H1 (cell line): ENCODE data around the gene EIF4A3. TPM values are rescaled to one million over a fixed set of nuclear protein-coding genes. Genes with fewer than 3 reads are reported as not detected.

Source experiments
- CTCF ChIA-PET: fragments of 300-600 bp; sonication (Branson Sonifier 250); formaldehyde crosslinking; loops from one replicate; lab custom pipeline; 2021; ENCODE audit not compliant: partially characterized antibody; lab: Charles Lee
- POLR2A ChIA-PET: fragments of 300-600 bp; sonication (Branson Sonifier 250); formaldehyde crosslinking; loops from one replicate; lab custom pipeline; 2021; ENCODE audit warnings: inconsistent platforms; ENCODE audit not compliant: partially characterized antibody; lab: Charles Lee
- DNase-seq, 2 experiments: peaks; one replicate each; pipeline versions ENCODE4 v3.0.0 to v3.0.0-alpha.2; 2010 to 2022; ENCODE audit warnings: low spot score in 2 of 2, low read depth in 1 of 2, mixed read lengths in 1 of 2
- FAIRE-seq: peaks from 2 replicates; lab custom pipeline; 2011; peaks lifted over from hg19 to GRCh38; lab: Jason Lieb, UNC
- H2AFZ ChIP-seq: 2 replicates; pipeline ENCODE4 v1.8.1; 2012; ENCODE audit warnings: low read length, inconsistent platforms
- H2AK5ac ChIP-seq: 2 replicates; pipeline ENCODE4 v1.6.1; 2013; ENCODE audit warnings: low read depth, low read length
- H2BK120ac ChIP-seq: replicated peaks from 2 replicates; pipeline ENCODE3; 2013; ENCODE audit warnings: low read depth, low read length, inconsistent platforms
- H2BK12ac ChIP-seq: 2 replicates; pipeline ENCODE4 v1.6.1; 2013; ENCODE audit warnings: low read depth, low read length
- H2BK15ac ChIP-seq: 2 replicates; pipeline ENCODE4 v1.6.1; 2013; ENCODE audit warnings: low read length
- H2BK20ac ChIP-seq: 2 replicates; pipeline ENCODE4 v1.6.1; 2013; ENCODE audit warnings: low read length
- H2BK5ac ChIP-seq: 2 replicates; pipeline ENCODE4 v1.6.1; 2013; ENCODE audit warnings: low read depth, low read length
- H3K14ac ChIP-seq: 2 replicates; pipeline ENCODE4 v1.6.1; 2013; ENCODE audit warnings: inconsistent platforms; ENCODE audit not compliant: insufficient read length
- H3K18ac ChIP-seq: 2 replicates; pipeline ENCODE4 v1.6.1; 2013; ENCODE audit warnings: low read length; ENCODE audit errors: extremely low read depth
- H3K23ac ChIP-seq: 2 replicates; pipeline ENCODE4 v1.6.1; 2013; ENCODE audit warnings: inconsistent platforms; ENCODE audit not compliant: insufficient read length
- H3K23me2 ChIP-seq: 2 replicates; pipeline ENCODE4 v1.6.1; 2013; ENCODE audit warnings: low read depth, low read length
- H3K27ac ChIP-seq: 2 replicates; pipeline ENCODE4 v1.6.1; 2011; ENCODE audit warnings: low read depth, low read length, inconsistent platforms
- H3K27me3 ChIP-seq, 4 experiments: replicated peaks in 1 of 4; 1 replicate in 1 of 4; 2 replicates in 3 of 4; pipeline versions ENCODE4 v1.6.1 to v1.8.1; 2011 to 2013; ENCODE audit warnings: low read length in 3 of 4, mild to moderate bottlenecking in 3 of 4, inconsistent platforms in 2 of 4, mixed read lengths in 2 of 4, moderate library complexity in 1 of 4; ENCODE audit not compliant: control insufficient read depth in 3 of 4, insufficient read depth in 3 of 4; ENCODE audit errors: extremely low read depth in 1 of 4
- H3K36me3 ChIP-seq, 4 experiments: 2 replicates each; pipeline versions ENCODE4 v1.6.1 to v1.8.1; 2011 to 2013; ENCODE audit warnings: mild to moderate bottlenecking in 4 of 4, low read length in 3 of 4, moderate library complexity in 2 of 4, control low read depth in 1 of 4, inconsistent platforms in 1 of 4; ENCODE audit not compliant: insufficient read depth in 4 of 4, control insufficient read depth in 2 of 4
- H3K4ac ChIP-seq: replicated peaks from 2 replicates; pipeline ENCODE3; 2013; ENCODE audit warnings: low read length, low read depth, mixed read lengths, inconsistent platforms; ENCODE audit not compliant: insufficient read length
- H3K4me1 ChIP-seq, 4 experiments: replicated peaks in 1 of 4; 1 replicate in 1 of 4; 2 replicates in 3 of 4; pipeline versions ENCODE4 v1.6.1 to v1.8.1; 2011 to 2013; ENCODE audit warnings: low read length in 3 of 4, inconsistent platforms in 2 of 4, mixed read lengths in 1 of 4; ENCODE audit not compliant: insufficient read depth in 4 of 4, control insufficient read depth in 3 of 4
- H3K4me2 ChIP-seq, 2 experiments: 2 replicates each; pipeline versions ENCODE4 v1.6.1 to v1.8.1; 2011 to 2013; ENCODE audit warnings: low read depth in 2 of 2, low read length in 2 of 2, control low read depth in 1 of 2, inconsistent platforms in 1 of 2, mild to moderate bottlenecking in 1 of 2; ENCODE audit not compliant: insufficient read depth in 1 of 2
- H3K4me3 ChIP-seq, 4 experiments: fragments of 200-600, 300-600 bp in 1 of 4; sonication (generic), shearing (Covaris generic), sonication (Bioruptor Twin) in 1 of 4; 2 replicates each; pipeline versions ENCODE4 v1.5.1 to v1.8.1; 2011 to 2016; ENCODE audit warnings: low read length in 4 of 4, low read depth in 3 of 4, control low read depth in 2 of 4, inconsistent platforms in 2 of 4, mild to moderate bottlenecking in 2 of 4, mixed read lengths in 1 of 4, moderate library complexity in 1 of 4; ENCODE audit not compliant: insufficient read depth in 2 of 4; ENCODE audit errors: extremely low read depth in 1 of 4
- H3K56ac ChIP-seq: replicated peaks from 2 replicates; pipeline ENCODE3; 2013; ENCODE audit warnings: low read depth, mild to moderate bottlenecking, mixed read lengths, low read length, inconsistent platforms; ENCODE audit not compliant: insufficient read length
- H3K79me1 ChIP-seq: 2 replicates; pipeline ENCODE4 v1.6.1; 2013; ENCODE audit warnings: low read depth, low read length, control low read depth
- H3K79me2 ChIP-seq, 2 experiments: 2 replicates each; pipeline versions ENCODE4 v1.6.1 to v1.8.1; 2012 to 2013; ENCODE audit warnings: low read length in 2 of 2, mild to moderate bottlenecking in 2 of 2, inconsistent platforms in 1 of 2; ENCODE audit not compliant: insufficient read depth in 2 of 2, control insufficient read depth in 1 of 2
- H3K9ac ChIP-seq, 4 experiments: replicated peaks in 1 of 4; 1 replicate in 1 of 4; 2 replicates in 3 of 4; pipeline versions ENCODE4 v1.6.1 to v1.8.1; 2011 to 2013; ENCODE audit warnings: low read depth in 3 of 4, low read length in 3 of 4, control low read depth in 2 of 4, mild to moderate bottlenecking in 2 of 4, moderate library complexity in 2 of 4, inconsistent platforms in 1 of 4; ENCODE audit errors: extremely low read depth in 1 of 4
- H3K9me3 ChIP-seq, 2 experiments: 2 replicates each; pipeline versions ENCODE4 v1.6.1 to v1.8.1; 2012 to 2013; ENCODE audit warnings: mild to moderate bottlenecking in 2 of 2, moderate library complexity in 2 of 2, control low read depth in 1 of 2, inconsistent platforms in 1 of 2, low read depth in 1 of 2, low read length in 1 of 2, mixed read lengths in 1 of 2; ENCODE audit not compliant: insufficient read depth in 2 of 2
- H4K20me1 ChIP-seq, 2 experiments: replicated peaks in 1 of 2; 2 replicates each; pipeline versions ENCODE3 to v1.8.1; 2011 to 2013; ENCODE audit warnings: inconsistent platforms in 2 of 2, low read length in 2 of 2, mild to moderate bottlenecking in 1 of 2; ENCODE audit not compliant: insufficient read depth in 2 of 2, control insufficient read depth in 1 of 2
- H4K5ac ChIP-seq: 2 replicates; pipeline ENCODE4 v1.6.1; 2013; ENCODE audit warnings: low read length, low read depth, mixed read lengths, inconsistent platforms; ENCODE audit not compliant: insufficient read length
- H4K8ac ChIP-seq: 2 replicates; pipeline ENCODE4 v1.8.0; 2013; ENCODE audit warnings: mild to moderate bottlenecking, moderate library complexity, low read length, inconsistent platforms; ENCODE audit not compliant: insufficient read depth; ENCODE audit errors: extremely low read depth
- H4K91ac ChIP-seq: replicated peaks from 2 replicates; pipeline ENCODE3; 2013; ENCODE audit warnings: low read length, mixed read lengths, inconsistent platforms; ENCODE audit not compliant: insufficient read length
- RNF2 ChIP-seq: fragments of 200-900, 300-1000 bp; sonication (generic); IDR thresholded peaks from 2 replicates; pipeline ENCODE4 v1.7.1; 2016; ENCODE audit warnings: borderline replicate concordance, low read depth, mild to moderate bottlenecking, antibody characterized with exemption, low read length; ENCODE audit not compliant: poor library complexity, severe bottlenecking; ENCODE audit errors: missing control alignments
- SUZ12 ChIP-seq: fragments of 200-600 bp; sonication (generic); IDR thresholded peaks from 2 replicates; pipeline ENCODE4 v1.6.1; 2012; ENCODE audit warnings: mild to moderate bottlenecking, inconsistent platforms, low read length, moderate library complexity, mixed read lengths
- WGBS, 2 experiments: shearing (Covaris generic) in 1 of 2; methylation state at CpG; one replicate each; pipeline versions ENCODE4 v1.1.6 to v1.1.7; 2013 to 2015; ENCODE audit warnings: low lambda C conversion rate in 2 of 2, mixed read lengths in 2 of 2, inconsistent platforms in 1 of 2, low coverage in 1 of 2, missing lambda C conversion rate in 1 of 2; ENCODE audit not compliant: insufficient replicate concordance in 2 of 2, insufficient coverage in 1 of 2, insufficient read length in 1 of 2; ENCODE audit errors: extremely low coverage in 1 of 2, missing lambda C conversion rate in 1 of 2; 5-methylcytosine and 5-hydroxymethylcytosine counted together
- polyA plus RNA-seq, 7 experiments: library from polyadenylated mRNA; depleted of rRNA in 3 of 7; stranded (reverse) in 5 of 7; unstranded in 2 of 7; fragments of >200 nt in 5 of 7; fragments of 200-250 nt in 2 of 7; gene quantifications; 1 replicate in 5 of 7; 2 replicates in 1 of 7; 4 replicates in 1 of 7; pipeline versions ENCODE4 v1.2.1 to v1.2.3, GENCODE V29; 2011 to 2013; ENCODE audit warnings: missing spikeins in 2 of 7, mixed read lengths in 2 of 7
- total RNA-seq: library from RNA; stranded (reverse); fragmentation: NEBNext Ultra II Directional; extraction: Animal tissue kit (Norgen Biotek cat#: 25700); gene quantifications from 2 replicates; pipeline ENCODE4 v1.2.1, GENCODE V29; 2021

Gene EIF4A3
- total and polyA plus RNA-seq, 2 of the 8 experiments (the other 6 are each of a cell fraction or from before 2014, with no cell fraction given): 142 to 146 TPM

DNA sequence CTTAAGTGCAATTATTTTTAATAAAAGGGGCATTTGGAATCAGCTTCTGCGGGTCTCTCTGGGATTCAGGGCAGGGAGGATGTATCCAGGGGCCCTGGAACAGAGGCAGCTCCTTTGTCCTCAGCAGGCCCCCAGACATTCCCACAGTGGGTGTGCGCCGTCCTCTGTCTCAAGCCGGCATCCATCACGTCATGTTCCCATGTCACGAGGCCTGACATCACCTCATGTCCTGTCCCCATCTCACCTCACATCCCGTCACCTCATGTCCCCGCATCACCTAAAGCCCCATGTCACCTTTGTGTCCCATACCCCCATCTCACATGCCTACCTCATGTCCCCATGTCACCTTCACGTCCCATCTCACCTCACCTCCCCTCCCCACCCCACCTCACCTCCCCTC, 27.1 kb downstream of the EIF4A3 start:
- Histone ChIP-seq H3K56ac (no peak overlapping the region), H3K23ac (no peak overlapping the region), H3K27ac (no peak overlapping the region), H3K36me3 (no peaks in the 10 kb centered on the region), H3K23me2 (no peaks in the 10 kb centered on the region), H3K9ac (no peak overlapping the region), H3K9me3 (no peaks in the 10 kb centered on the region), H2BK20ac (0 out of 2 replicates have a peak overlapping the region, but pooled peaks have one; percentile 34), H2BK12ac (no peak overlapping the region), H3K14ac (no peak overlapping the region), H2AK5ac (no peak overlapping the region), H3K4ac (no peak overlapping the region), H2BK5ac (no peak overlapping the region), H2BK120ac (no peak overlapping the region), H2BK15ac (no peak overlapping the region), H2AFZ (no peak overlapping the region), H3K4me1 (peaks cover 0 to 14% (median 11%) of the 10 kb centered on the region in 4 experiments; a peak in 6 of 7 replicates), H3K4me2 (no peak overlapping the region), H3K79me1 (no peaks in the 10 kb centered on the region), H4K5ac (no peak overlapping the region), H4K91ac (no peak overlapping the region), H3K18ac (no peak overlapping the region), H3K79me2 (no peaks in the 10 kb centered on the region), H3K27me3 (no peaks in the 10 kb centered on the region), H4K8ac (no peak overlapping the region), H3K4me3 (no peak overlapping the region), H4K20me1 (no peaks in the 10 kb centered on the region)
- 85 to 100% methylated on average over 1 to 6 of the region's 9 CpGs for WGBS, 2 experiments
- TF ChIP-seq RNF2 (no peak), SUZ12 (no peak)
- FAIRE-seq: no peak
- no peak for DNase-seq
- ChIA-PET POLR2A (interaction anchor here (1.1 to 10.0 kb wide), 5 partner anchors 9 to 31 kb away, joined by 4 to 103 read pairs (median 8); partner anchors contain the start of gene GAA), CTCF (interaction anchor here (0.9 to 2.0 kb wide), 3 partner anchors 10 to 36 kb away, joined by 3 to 8 read pairs (median 3); partner anchors contain the start of gene GAA)
